Calu3 (cell line): ENCODE measurements around the gene NAT9. TPM values are rescaled to one million over a fixed set of nuclear protein-coding genes. Genes with fewer than 3 reads are reported as not detected.

ENCODE experiments used
- BruUV-seq: library from RNA; stranded (reverse); fragments of 400-500 nt; replicated peaks from 2 replicates; lab custom pipeline; 2021; lab: Mats Ljungman, UMichigan
- CTCF ChIA-PET: fragments of 300-600 bp; sonication (Branson Sonifier 250); formaldehyde crosslinking; loops from one replicate; lab custom pipeline; 2022; ENCODE audit warnings: antibody characterized with exemption; lab: Charles Lee
- DNase-seq: peaks from one replicate; pipeline ENCODE4 v3.0.0; 2022
- H3K27ac Mint-ChIP-seq: one replicate; pipeline ENCODE4 v1.8.0; 2022; ENCODE audit warnings: mixed read lengths; ENCODE audit not compliant: unreplicated experiment
- H3K27me3 Mint-ChIP-seq: one replicate; pipeline ENCODE4 v1.8.0; 2022; ENCODE audit warnings: mixed read lengths; ENCODE audit not compliant: unreplicated experiment
- H3K36me3 Mint-ChIP-seq: one replicate; pipeline ENCODE4 v1.8.0; 2022; ENCODE audit warnings: mild to moderate bottlenecking, moderate library complexity, mixed read lengths; ENCODE audit not compliant: insufficient read depth, unreplicated experiment
- H3K4me1 Mint-ChIP-seq: one replicate; pipeline ENCODE4 v1.8.0; 2022; ENCODE audit warnings: mild to moderate bottlenecking, low read depth, mixed read lengths; ENCODE audit not compliant: unreplicated experiment
- H3K4me3 Mint-ChIP-seq: one replicate; pipeline ENCODE4 v1.8.0; 2022; ENCODE audit warnings: mild to moderate bottlenecking, low read depth, moderate library complexity, mixed read lengths; ENCODE audit not compliant: unreplicated experiment
- H3K9me3 Mint-ChIP-seq: one replicate; pipeline ENCODE4 v1.8.0; 2022; ENCODE audit warnings: low read depth, mixed read lengths; ENCODE audit not compliant: unreplicated experiment
- intact Hi-C: fragments of 100-400 bp; cut with micrococcal nuclease; formaldehyde crosslinking; loops from one replicate; pipeline ENCODE4 v1.10.0; 2022; ENCODE audit not compliant: unreplicated experiment
- total RNA-seq: library from RNA; stranded (reverse); gene quantifications from 2 replicates; pipeline ENCODE4 v1.2.3, GENCODE V29; 2022
- TF ChIP-seq, protein P1 (sequence below): fragments of 200-600 bp; IDR thresholded peaks from one replicate; pipeline ENCODE4 v1.8.0; 2022; ENCODE audit warnings: antibody characterized with exemption; ENCODE audit not compliant: unreplicated experiment

The NAT9 gene
- total RNA-seq, 1 experiment from 2014 or later = 66.5 TPM

DNA sequence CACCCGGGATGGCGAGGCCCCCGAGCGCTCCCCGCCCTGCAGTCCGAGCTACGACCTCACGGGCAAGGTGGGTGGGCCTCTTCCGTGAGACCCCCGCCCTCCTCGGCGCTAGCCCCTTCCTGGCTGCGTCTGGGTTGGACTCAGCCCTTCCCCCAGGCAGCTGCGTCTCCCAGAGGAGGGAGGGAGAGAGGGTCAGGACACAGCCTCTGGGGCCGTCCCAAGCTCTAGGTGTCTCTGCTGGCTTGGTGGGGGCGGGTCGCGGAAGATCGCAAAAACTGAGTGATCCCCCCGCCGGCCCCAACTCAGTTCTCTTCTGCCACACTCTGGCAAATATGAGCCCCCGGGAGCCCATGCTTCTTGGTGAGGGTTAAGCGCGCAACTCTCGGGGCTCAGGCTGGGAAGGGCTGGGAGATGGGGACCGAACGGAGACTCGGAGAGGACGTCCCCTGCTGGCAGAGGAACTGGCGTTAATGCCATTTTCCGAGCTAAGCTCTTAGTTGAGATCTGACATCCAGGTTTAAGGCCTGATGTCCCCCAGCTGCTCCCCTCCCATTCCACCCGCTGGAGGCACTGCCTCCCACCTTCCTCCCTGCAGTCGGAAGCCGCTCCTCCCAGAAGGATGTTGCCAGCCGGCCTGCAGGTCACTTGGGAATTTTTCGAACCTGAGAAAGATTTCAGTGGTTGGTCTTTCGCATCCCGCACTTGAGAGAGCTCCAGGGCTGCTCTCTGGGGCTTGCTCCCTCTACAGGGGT, 38.7 kb downstream of the NAT9 start:
- Mint-ChIP-seq H3K27me3 (peaks cover 56% of the 10 kb centered on the region), H3K4me1 (peaks cover 18% of the 10 kb centered on the region), H3K27ac (no peak overlapping the region), H3K36me3 (no peaks in the 10 kb centered on the region), H3K4me3 (peak overlapping the region; percentile 44), H3K9me3 (no peaks in the 10 kb centered on the region)
- TF ChIP-seq, protein P1, sequence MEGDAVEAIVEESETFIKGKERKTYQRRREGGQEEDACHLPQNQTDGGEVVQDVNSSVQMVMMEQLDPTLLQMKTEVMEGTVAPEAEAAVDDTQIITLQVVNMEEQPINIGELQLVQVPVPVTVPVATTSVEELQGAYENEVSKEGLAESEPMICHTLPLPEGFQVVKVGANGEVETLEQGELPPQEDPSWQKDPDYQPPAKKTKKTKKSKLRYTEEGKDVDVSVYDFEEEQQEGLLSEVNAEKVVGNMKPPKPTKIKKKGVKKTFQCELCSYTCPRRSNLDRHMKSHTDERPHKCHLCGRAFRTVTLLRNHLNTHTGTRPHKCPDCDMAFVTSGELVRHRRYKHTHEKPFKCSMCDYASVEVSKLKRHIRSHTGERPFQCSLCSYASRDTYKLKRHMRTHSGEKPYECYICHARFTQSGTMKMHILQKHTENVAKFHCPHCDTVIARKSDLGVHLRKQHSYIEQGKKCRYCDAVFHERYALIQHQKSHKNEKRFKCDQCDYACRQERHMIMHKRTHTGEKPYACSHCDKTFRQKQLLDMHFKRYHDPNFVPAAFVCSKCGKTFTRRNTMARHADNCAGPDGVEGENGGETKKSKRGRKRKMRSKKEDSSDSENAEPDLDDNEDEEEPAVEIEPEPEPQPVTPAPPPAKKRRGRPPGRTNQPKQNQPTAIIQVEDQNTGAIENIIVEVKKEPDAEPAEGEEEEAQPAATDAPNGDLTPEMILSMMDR = peak; percentile 33
- intact Hi-C loops = loop anchor here (1.0 kb wide), 1 partner anchor 80 kb away; no protein-coding TSS in a partner anchor
- DNase-seq = peak; percentile 38
- BruUV-seq = no TSS peak
- CTCF ChIA-PET = interaction anchor here (0.7 to 4.0 kb wide), 6 partner anchors 22 to 150 kb away, joined by 3 to 102 read pairs (median 3); no protein-coding TSS in a partner anchor

DNA sequence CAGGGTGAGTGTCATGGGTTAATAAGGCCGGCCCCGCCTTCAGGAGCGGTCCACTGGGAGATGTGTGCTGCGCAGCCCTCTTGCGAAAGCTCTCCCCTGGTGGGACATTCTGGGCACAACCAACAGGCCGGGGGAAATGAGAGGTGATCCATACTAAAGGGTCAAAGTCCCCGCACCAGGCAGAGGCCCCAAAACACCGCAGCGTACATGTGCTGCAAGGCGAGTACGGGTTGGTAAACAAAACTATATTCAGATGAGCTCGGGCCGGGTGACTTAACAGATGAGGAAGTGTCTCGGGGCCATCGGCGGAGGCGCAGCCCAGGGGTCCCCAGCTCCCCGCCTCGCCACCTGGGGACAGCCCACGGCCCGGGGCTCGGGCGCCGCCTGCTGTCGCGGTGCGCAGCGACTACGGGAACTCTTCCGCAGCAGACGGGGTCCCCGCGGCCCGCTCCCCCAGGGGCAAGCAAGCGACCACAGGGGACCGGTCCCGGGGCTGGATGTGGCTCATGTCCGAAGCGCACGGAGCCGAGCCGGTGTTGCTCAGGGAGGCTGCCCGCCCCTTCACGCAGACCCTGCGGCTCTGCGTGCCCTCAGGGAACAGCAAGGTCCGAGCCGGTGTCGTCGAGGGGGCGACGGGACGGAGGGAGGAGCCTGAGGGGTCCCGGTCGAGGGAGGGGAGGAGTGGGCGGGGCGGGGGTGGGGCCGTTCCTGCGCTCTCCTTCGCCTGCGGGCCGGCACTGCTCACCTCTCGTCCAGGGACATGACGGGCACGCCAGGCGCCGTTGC, 39.4 kb downstream of the NAT9 start, which contains the start of gene RAB37:
Gene RAB37 (plus strand): TSS at position 744 of the 786 bp plus-strand sequence. CDS start 17 bp downstream, at position 761.
- TF ChIP-seq, protein P1 = peak; percentile 38
- BruUV-seq = no TSS peak
- intact Hi-C loops = loop anchor here (1.0 kb wide), 1 partner anchor 79 kb away; no protein-coding TSS in a partner anchor
- Mint-ChIP-seq H3K27me3 (peaks cover 51% of the 10 kb centered on the region), H3K4me1 (peaks cover 18% of the 10 kb centered on the region), H3K36me3 (no peaks in the 10 kb centered on the region), H3K9me3 (no peaks in the 10 kb centered on the region), H3K4me3 (peak within 1 kb of the TSS; percentile 44), H3K27ac (no peak within 1 kb of the TSS)
- CTCF ChIA-PET = interaction anchor here (0.7 to 4.0 kb wide), 11 partner anchors 12 to 374 kb away, joined by 3 to 102 read pairs (median 3); no protein-coding TSS in a partner anchor
- peak; percentile 52 for DNase-seq

DNA sequence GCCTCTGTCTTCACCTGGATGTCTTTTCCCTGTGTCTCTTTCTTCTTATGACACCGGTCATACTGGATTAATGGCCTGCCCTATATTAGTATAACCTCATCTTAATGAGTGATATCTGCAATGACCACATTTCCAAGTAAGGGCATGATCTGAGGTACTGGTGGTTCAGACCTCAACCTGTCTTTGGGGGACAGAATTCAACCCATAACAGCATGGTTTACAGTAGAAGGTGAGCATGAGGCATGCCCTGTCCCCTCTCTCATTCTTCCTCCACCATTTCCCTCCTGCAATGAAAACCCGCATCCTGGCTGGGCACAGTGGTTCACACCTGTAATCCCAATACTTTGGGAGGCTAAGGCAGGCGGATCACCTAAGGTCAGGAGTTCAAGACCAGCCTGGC, 41.9 kb downstream of the NAT9 start:
- intact Hi-C loops = no loop called here
- CTCF ChIA-PET = no interaction called here
- no peak for DNase-seq
- Mint-ChIP-seq H3K27ac (no peak overlapping the region), H3K36me3 (no peaks in the 10 kb centered on the region), H3K4me3 (no peak overlapping the region), H3K4me1 (peaks cover 14% of the 10 kb centered on the region), H3K27me3 (peaks cover 27% of the 10 kb centered on the region), H3K9me3 (no peaks in the 10 kb centered on the region)
- TF ChIP-seq, protein P1 = no peak
- no TSS peak for BruUV-seq

DNA sequence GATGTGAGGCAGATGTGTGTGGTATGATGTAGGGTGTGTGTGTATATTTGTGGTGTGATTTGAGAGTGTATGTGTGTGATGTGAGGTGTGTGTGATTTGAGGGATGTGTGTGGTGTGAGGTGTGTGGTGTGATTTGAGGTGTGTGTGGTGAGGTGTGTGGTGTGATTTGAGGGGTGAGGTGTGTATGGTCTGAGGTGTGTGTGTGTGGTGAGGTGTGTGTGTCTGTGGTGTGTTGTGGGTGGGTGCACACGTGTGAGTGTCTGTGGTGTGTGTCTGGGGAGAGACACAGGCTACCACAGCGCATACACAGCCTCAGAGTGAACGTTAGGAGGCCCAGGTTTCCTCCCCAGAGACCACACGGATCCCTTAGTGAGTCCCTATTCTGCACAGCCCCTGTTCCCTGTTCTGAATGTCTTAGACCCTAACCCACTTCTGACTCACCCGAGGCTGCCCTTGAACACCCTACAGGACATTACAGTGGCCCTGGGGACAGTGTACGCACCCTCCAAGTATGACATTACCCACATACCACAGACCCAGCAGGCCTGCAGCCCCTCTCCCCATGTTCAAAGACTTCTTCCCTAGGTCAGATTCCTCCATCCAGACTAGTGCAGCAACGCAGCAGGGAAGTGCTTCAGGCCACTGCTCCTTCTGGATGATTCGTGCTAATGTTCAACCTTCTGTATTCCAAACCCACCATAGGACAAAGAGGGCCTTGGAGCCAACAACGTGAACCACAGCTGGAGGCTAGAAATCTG, 42.6 kb downstream of the NAT9 start:
- CTCF ChIA-PET = no interaction called here
- peaks cover 20% of the 10 kb centered on the region for H3K27me3 Mint-ChIP-seq
- DNase-seq = no peak
- BruUV-seq = no TSS peak
- intact Hi-C loops = no loop called here
- no peaks in the 10 kb centered on the region for H3K36me3 Mint-ChIP-seq
- TF ChIP-seq, protein P1 = no peak
- peaks cover 7% of the 10 kb centered on the region for H3K4me1 Mint-ChIP-seq
- no peaks in the 10 kb centered on the region for H3K9me3 Mint-ChIP-seq
- no peak overlapping the region for H3K27ac Mint-ChIP-seq
- H3K4me3 Mint-ChIP-seq = no peak overlapping the region
